ENCODE data around the gene NCOR2.

The NCOR2 gene

GRCh38 chr12:124566997-124567672 is at the start of gene NCOR2:
Gene NCOR2, minus strand, starts transcription at chr12:124567612. Its CDS starts 72,361 bp downstream, at chr12:124495251.
- DNase-seq (ENCODE audit: low read depth in 1 of 2, low spot score in 1 of 2): peak; percentile 9 to 45

GRCh38 chr12:124616394-124617221 is 49.2 kb upstream of the NCOR2 start:
- DNase-seq (ENCODE audit: low read depth in 1 of 2, low spot score in 1 of 2): no peak

GRCh38 chr12:124614512-124615292 is 47.3 kb upstream of the NCOR2 start:
- no peak for DNase-seq (ENCODE audit: low read depth in 1 of 2, low spot score in 1 of 2)

- no peak for DNase-seq (ENCODE audit: low read depth in 1 of 2, low spot score in 1 of 2)
These were observed 45.8 kb upstream of the NCOR2 start for GRCh38 chr12:124613151-124613585.

- DNase-seq (ENCODE audit: low read depth in 1 of 2, low spot score in 1 of 2): no peak
These were observed 44.9 kb upstream of the NCOR2 start for GRCh38 chr12:124612410-124612680.

DNA sequence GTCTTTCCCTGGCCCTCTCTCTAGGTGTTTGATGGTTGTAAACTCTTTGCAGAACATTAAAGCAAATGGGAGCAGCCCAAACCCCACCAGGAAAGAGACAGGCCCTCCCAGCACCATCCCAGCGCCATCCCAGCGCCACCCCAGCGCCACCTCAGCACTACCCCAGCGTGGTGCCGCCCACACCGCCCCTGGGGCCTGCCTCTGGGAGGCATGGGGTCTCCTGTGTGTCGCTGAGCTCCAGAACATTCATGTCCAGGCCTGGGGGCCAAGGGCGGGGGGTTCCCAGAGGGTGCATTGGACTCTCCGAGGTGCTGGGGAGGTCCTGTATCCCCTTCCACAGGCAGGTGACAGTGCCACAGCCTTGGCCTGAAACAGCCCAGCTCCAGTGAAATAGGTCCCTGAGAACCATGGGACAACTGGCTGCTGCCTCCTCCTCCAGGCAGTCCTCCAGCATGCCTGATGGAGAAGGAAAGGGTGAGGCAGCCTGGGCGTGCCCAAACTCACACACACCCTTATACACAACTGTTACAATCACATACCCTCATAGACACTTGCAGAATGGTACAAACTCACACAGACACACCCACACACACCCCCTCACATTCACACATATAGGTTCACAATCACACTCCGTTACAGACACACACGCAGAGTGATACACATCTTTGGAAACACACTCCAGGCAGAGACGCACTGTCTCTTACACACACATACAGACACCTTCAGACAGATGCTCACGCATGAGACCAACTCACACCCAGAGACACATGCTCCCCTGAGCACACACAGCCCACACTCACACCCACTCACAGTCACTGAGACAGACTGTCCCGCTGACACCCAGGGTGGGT is 44.4 kb upstream of the NCOR2 start:
- DNase-seq (ENCODE audit: low read depth in 1 of 2, low spot score in 1 of 2): no peak

DNA sequence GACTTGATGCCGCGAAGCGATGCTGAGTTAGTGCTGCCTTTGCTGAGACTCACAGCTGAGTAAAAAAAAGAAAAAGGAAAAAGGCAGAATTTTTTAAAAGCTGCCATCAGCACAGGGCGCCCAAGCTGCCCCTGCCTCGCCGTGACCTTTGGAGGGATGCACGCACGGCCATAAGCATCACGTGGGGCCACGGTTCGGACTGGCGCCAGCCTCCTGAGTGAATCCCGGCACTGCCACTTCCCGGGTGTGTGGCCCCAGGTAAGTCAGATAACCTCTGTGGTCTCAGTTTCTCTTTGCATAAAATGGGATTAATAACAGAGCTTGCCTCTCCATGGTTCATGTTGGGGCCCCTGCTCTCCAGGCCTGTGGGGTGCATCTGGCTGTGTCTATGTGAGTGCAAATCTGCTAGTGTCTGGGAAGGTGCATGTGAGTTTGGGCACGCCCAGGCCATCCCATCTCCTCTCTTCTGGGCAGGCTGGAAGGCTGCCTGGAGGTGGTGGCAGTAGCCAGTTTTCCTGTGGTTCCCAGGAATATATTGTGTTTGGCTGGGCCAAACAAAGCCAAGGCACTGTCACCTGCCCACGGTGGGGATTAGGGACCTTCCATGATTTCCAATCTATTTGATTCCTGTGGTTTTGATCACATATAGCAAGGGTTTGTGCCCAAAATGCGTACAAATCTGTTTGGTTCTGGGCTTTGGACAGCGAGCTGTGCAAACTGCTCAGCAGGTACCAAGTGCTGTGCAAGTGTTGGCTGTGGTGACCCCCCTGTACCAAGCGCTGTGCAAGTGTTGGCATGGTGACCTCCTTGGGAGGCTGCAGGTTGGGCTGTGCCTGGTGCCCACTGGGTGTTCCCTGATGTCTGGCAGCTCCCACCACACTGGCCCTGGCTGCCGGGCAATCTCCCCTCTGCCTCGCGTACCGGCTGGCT is 43.5 kb upstream of the NCOR2 start:
- no peak for DNase-seq (ENCODE audit: low read depth in 1 of 2, low spot score in 1 of 2)

GRCh38 chr12:124610021-124610612 is 42.7 kb upstream of the NCOR2 start:
- DNase-seq (ENCODE audit: low read depth in 1 of 2, low spot score in 1 of 2): no peak

GRCh38 chr12:124609041-124609989 is 41.9 kb upstream of the NCOR2 start:
- peak; percentile 46 to 70 for DNase-seq (ENCODE audit: low read depth in 1 of 2, low spot score in 1 of 2)

DNA sequence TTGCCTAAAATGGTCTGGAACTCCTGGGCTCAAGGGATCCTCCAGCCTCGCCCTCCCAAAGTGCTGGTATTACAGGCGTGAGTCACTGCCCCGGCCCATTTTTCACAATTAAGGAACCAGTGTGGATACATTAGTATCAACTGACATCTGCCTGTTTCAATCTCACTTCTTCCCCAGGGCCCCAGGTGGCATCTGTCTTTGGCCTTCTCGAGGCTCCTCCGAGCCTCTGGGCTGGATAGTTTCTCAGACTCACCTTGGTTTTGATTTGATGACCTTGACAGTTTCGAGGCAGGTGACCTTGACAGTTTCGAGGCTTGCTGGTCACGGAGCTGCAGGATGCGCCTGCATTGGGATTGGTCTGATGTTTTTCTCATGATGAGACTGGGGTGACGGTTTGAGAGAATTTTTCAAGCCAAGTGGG is 41.0 kb upstream of the NCOR2 start:
- no peak for DNase-seq (ENCODE audit: low read depth in 1 of 2, low spot score in 1 of 2)

GRCh38 chr12:124607681-124608425 is 40.4 kb upstream of the NCOR2 start:
- no peak for DNase-seq (ENCODE audit: low read depth in 1 of 2, low spot score in 1 of 2)

DNA sequence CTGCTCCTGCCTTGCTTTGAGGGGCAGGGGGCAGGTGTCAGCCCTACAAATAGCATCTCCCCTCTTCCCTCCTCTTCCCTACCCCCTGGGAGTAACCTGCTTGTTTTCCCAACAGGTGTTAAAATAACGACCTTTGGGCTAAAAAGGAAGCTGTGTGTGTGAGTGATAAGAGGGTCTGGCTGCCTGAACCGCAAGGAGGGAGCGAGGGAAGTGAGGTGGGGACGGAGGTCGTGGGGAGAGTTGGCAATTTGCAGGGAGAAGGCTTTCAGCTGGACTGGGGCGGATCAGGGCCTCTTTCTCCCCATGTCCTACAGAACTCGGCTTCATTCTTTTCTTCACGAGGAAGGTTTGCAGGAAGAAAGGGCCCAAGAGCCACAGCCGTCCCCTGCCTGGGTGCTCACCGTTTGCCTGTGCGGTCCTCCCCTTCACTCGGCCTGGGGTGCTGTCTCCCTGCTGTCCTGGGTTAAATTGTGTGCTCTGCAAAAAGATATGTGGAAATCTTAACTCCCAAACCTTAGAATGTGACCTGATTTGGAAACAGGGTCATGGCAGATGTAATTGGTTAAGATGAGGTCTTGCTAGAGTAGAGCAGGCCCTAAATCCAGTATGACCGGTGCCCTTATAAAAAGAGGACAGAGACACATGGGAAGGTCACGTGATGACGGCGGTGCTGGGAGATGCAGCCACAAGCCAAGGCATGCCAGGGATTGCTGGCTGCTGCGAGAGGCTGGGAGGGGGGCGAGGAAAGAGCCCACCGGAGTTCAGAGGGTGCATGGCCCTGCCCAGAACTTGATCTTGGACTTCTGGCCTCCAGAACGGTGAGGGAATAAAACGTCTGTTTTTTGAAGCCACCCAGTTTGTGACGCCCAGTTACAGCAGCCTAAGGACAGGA is 38.7 kb upstream of the NCOR2 start:
- no peak for DNase-seq (ENCODE audit: low read depth in 1 of 2, low spot score in 1 of 2)

DNA sequence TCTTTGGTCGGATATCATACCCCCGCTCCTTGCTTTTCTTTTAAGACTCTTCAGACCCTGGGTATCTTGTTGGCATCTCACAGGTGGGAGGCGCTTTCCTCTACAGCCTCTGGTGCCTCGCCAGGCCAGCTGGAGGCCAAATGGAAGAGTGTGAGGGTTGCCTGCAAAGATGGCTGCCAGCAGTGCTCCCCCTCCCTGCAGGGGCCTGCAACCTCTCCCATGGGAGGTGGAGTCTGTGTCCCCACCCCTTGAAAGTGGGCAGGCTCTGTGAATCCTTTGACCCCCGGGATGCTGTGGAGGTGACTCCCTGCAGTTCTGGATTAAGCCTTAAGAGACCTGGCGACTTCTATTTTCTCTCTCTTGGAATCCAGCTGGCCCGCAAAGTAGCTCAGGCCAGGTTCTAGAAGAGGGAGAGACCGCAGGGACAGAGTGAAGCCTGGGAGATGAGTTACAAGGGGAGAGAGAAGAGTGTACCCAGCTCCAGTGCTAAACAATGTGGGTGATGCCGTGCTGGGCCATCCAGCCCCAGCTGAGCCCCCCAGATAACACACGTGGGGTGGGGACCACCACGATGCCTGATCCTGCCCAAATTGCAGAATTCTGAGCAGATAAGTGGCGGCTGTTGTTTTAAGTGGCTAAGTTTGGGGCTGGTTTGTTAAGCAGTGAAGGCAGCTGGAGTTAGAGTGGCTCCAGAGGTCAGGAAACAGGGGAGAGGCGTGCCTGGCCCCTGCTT is 37.9 kb upstream of the NCOR2 start:
- no peak for DNase-seq (ENCODE audit: low read depth in 1 of 2, low spot score in 1 of 2)

DNA sequence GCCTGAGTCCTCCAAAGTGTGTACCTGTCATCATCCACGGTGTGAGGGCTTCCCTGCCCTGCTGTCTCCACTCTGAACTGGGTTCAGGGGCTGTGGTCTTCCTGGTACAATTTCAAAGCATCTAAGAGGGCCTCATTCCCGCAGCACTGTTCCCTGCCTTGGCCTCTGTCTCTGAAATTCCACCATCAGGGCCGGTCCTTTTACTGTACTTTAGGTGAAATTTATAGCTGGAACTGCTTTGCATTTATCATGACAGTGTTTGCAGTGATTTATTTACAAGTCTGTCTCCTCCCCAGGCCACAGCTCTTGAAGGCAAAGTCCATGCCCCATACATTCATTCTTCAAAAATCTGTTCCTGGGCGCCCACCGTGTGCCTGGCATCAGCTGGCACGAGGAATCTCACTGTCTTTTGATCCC is 36.9 kb upstream of the NCOR2 start:
- DNase-seq (ENCODE audit: low read depth in 1 of 2, low spot score in 1 of 2): no peak

- DNase-seq (ENCODE audit: low read depth in 1 of 2, low spot score in 1 of 2): no peak
These were observed 36.4 kb upstream of the NCOR2 start for GRCh38 chr12:124603831-124604251.

- DNase-seq (ENCODE audit: low read depth in 1 of 2, low spot score in 1 of 2): no peak
These were observed 35.7 kb upstream of the NCOR2 start for GRCh38 chr12:124603100-124603541.
